GM19351 (cell line): ENCODE data around the gene FMO1.
"Not testable (repeated sequence)": the region's sequence is repeated elsewhere in the genome, so short reads cannot be mapped to it uniquely, and the experiment has no call there.

ENCODE experiments used
- ATAC-seq: cut with Tn5 transposase; IDR thresholded peaks from one replicate; pipeline ENCODE4 v1.9.1; 2021; ENCODE audit warnings: mild to moderate bottlenecking, moderate library complexity; ENCODE audit not compliant: unreplicated experiment

The FMO1 gene

GRCh38 chr1:171277534-171277933, 29.2 kb downstream of the FMO1 start:
- ATAC-seq = no peak

GRCh38 chr1:171279234-171279633, 30.9 kb downstream of the FMO1 start:
- no peak for ATAC-seq

GRCh38 chr1:171279678-171280077, 31.4 kb downstream of the FMO1 start:
- ATAC-seq = no peak

- ATAC-seq = no peak
Measured at GRCh38 chr1:171280599-171280998, 32.3 kb downstream of the FMO1 start.

GRCh38 chr1:171286032-171286705, 37.9 kb downstream of the FMO1 start:
- peak; percentile 90 for ATAC-seq

GRCh38 chr1:171290621-171291020, 42.3 kb downstream of the FMO1 start:
- no peak for ATAC-seq

GRCh38 chr1:171292799-171293198, 44.5 kb downstream of the FMO1 start:
- no peak for ATAC-seq

- not testable (repeated sequence) for ATAC-seq
Measured at GRCh38 chr1:171295383-171295782, 47.1 kb downstream of the FMO1 start.

GRCh38 chr1:171295821-171296220, 47.5 kb downstream of the FMO1 start:
- no peak for ATAC-seq

- no peak for ATAC-seq
Measured at GRCh38 chr1:171296897-171297296, 48.6 kb downstream of the FMO1 start.

- no peak for ATAC-seq
Measured at GRCh38 chr1:171298696-171299095, 50.4 kb downstream of the FMO1 start.

GRCh38 chr1:171299342-171299741, 51.0 kb downstream of the FMO1 start:
- ATAC-seq = no peak

GRCh38 chr1:171300401-171300800, 52.1 kb downstream of the FMO1 start:
- ATAC-seq = no peak

- ATAC-seq = no peak
Measured at GRCh38 chr1:171310661-171311087, 62.4 kb downstream of the FMO1 start.

GRCh38 chr1:171311771-171312558, 63.7 kb downstream of the FMO1 start:
- no peak for ATAC-seq

GRCh38 chr1:171313319-171313834, 65.1 kb downstream of the FMO1 start:
- peak; percentile 36 for ATAC-seq

- ATAC-seq = peak; percentile 100
Measured at GRCh38 chr1:171313835-171314320, 65.6 kb downstream of the FMO1 start, which contains the start of gene FMO4. Gene FMO4 (plus strand): TSS chr1:171314183. CDS start chr1:171319826, 5,643 bp downstream.

- ATAC-seq = no peak
Measured at GRCh38 chr1:171329251-171329650, 81.0 kb downstream of the FMO1 start.

GRCh38 chr1:171334024-171334640, 85.8 kb downstream of the FMO1 start:
- ATAC-seq = no peak
